HG02571 (cell line): Measurements from ENCODE around the gene BMPR1A.
"Not testable (repeated sequence)": the region's sequence is repeated elsewhere in the genome, so short reads cannot be mapped to it uniquely, and the experiment has no call there.

ENCODE experiments used
- ATAC-seq: cut with Tn5 transposase; IDR thresholded peaks from one replicate; pipeline ENCODE4 v1.9.1; 2021; ENCODE audit warnings: mild to moderate bottlenecking, moderate library complexity; ENCODE audit not compliant: unreplicated experiment

The BMPR1A gene

GRCh38 chr10:86979296-86979818, 222.9 kb downstream of the BMPR1A start:
- ATAC-seq = no peak

GRCh38 chr10:86979977-86980448, 223.6 kb downstream of the BMPR1A start:
- no peak for ATAC-seq

- not testable (repeated sequence) for ATAC-seq
Observed at GRCh38 chr10:86981020-86981419, 224.6 kb downstream of the BMPR1A start.

- ATAC-seq = no peak
Observed at GRCh38 chr10:86981716-86982115, 225.3 kb downstream of the BMPR1A start.
